GM12878 (cell line): Measurements from ENCODE around the gene PTPN14.

Experiments
- EZH2 ChIP-seq: IDR thresholded peaks from 2 replicates; pipeline ENCODE4 v1.6.1; 2012; ENCODE audit warnings: low read depth, mild to moderate bottlenecking, control low read depth, inconsistent platforms, low read length, borderline replicate concordance; ENCODE audit not compliant: control insufficient read depth
- JUNB ChIP-seq: IDR thresholded peaks from 2 replicates; pipeline ENCODE4 v1.6.1; 2016; ENCODE audit warnings: antibody characterized with exemption, mild to moderate bottlenecking
- JUND ChIP-seq: IDR thresholded peaks from 2 replicates; pipeline ENCODE4 v1.6.1; 2012; ENCODE audit warnings: low read depth, mild to moderate bottlenecking, low read length, improper control_type of control experiment, moderate library complexity
- NFYB ChIP-seq: IDR thresholded peaks from 2 replicates; pipeline ENCODE4 v1.6.1; 2011; ENCODE audit warnings: low read depth, mild to moderate bottlenecking, low read length, improper control_type of control experiment, moderate library complexity; ENCODE audit not compliant: insufficient read depth
- RAD21 ChIP-seq: IDR thresholded peaks from 2 replicates; pipeline ENCODE4 v1.6.1; 2011; ENCODE audit warnings: mild to moderate bottlenecking, low read depth, low read length, moderate library complexity; ENCODE audit not compliant: insufficient read depth
- SPI1 ChIP-seq: IDR thresholded peaks from 2 replicates; pipeline ENCODE4 v1.6.1; 2011; ENCODE audit warnings: low read depth, mild to moderate bottlenecking, low read length, moderate library complexity, borderline replicate concordance; ENCODE audit not compliant: insufficient read depth
- TF ChIP-seq, protein P1 (sequence below): fragments of 450-650 bp; IDR thresholded peaks from 2 replicates; pipeline ENCODE4 v1.6.1; 2017; ENCODE audit warnings: low read depth, mild to moderate bottlenecking, moderate library complexity
- TF ChIP-seq, protein P2 (sequence below): IDR thresholded peaks from 2 replicates; pipeline ENCODE4 v1.6.1; 2012; ENCODE audit warnings: low read length, inconsistent platforms
- TF ChIP-seq, protein P3 (sequence below), 3 experiments: IDR thresholded peaks in 2 of 3; conservative IDR thresholded peaks in 1 of 3; 2 replicates each; pipeline ENCODE4 v1.5.1; 2011; ENCODE audit warnings: low read depth in 3 of 3, low read length in 3 of 3, mild to moderate bottlenecking in 3 of 3, control low read depth in 2 of 3, moderate library complexity in 2 of 3, inconsistent platforms in 1 of 3, mixed read lengths in 1 of 3; ENCODE audit not compliant: control insufficient read depth in 2 of 3, insufficient read depth in 1 of 3; ENCODE audit errors: extremely low read depth in 1 of 3
- TF ChIP-seq, protein P4 (sequence below): IDR thresholded peaks from 2 replicates; pipeline ENCODE4 v1.6.1; 2012; ENCODE audit warnings: low read depth, low read length, improper control_type of control experiment

DNA sequence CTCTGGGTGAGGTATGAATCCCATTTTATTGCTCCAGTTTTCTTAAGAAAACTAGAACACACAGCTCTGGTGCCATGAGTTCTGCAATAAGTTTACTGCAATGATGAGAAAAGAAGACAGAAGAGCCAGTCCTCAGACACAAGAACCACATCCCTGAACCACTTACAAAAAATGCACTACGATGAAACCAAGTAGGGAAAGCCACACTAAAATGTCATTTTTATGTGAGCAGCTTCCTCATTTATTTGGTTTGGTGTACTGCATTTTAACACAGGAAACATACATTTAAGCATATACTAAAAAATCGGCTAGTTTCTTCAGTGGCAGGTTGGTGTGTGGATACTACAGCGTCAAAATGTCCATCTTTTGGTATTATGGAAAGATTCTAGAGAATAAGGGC is 95.9 kb downstream of the PTPN14 start:
- TF ChIP-seq NFYB, result no peak
- TF ChIP-seq, protein P1, sequence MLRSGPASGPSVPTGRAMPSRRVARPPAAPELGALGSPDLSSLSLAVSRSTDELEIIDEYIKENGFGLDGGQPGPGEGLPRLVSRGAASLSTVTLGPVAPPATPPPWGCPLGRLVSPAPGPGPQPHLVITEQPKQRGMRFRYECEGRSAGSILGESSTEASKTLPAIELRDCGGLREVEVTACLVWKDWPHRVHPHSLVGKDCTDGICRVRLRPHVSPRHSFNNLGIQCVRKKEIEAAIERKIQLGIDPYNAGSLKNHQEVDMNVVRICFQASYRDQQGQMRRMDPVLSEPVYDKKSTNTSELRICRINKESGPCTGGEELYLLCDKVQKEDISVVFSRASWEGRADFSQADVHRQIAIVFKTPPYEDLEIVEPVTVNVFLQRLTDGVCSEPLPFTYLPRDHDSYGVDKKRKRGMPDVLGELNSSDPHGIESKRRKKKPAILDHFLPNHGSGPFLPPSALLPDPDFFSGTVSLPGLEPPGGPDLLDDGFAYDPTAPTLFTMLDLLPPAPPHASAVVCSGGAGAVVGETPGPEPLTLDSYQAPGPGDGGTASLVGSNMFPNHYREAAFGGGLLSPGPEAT, result no peak
- TF ChIP-seq, protein P2, sequence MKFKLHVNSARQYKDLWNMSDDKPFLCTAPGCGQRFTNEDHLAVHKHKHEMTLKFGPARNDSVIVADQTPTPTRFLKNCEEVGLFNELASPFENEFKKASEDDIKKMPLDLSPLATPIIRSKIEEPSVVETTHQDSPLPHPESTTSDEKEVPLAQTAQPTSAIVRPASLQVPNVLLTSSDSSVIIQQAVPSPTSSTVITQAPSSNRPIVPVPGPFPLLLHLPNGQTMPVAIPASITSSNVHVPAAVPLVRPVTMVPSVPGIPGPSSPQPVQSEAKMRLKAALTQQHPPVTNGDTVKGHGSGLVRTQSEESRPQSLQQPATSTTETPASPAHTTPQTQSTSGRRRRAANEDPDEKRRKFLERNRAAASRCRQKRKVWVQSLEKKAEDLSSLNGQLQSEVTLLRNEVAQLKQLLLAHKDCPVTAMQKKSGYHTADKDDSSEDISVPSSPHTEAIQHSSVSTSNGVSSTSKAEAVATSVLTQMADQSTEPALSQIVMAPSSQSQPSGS, result no peak
- no peak for TF ChIP-seq EZH2
- TF ChIP-seq, protein P3, sequence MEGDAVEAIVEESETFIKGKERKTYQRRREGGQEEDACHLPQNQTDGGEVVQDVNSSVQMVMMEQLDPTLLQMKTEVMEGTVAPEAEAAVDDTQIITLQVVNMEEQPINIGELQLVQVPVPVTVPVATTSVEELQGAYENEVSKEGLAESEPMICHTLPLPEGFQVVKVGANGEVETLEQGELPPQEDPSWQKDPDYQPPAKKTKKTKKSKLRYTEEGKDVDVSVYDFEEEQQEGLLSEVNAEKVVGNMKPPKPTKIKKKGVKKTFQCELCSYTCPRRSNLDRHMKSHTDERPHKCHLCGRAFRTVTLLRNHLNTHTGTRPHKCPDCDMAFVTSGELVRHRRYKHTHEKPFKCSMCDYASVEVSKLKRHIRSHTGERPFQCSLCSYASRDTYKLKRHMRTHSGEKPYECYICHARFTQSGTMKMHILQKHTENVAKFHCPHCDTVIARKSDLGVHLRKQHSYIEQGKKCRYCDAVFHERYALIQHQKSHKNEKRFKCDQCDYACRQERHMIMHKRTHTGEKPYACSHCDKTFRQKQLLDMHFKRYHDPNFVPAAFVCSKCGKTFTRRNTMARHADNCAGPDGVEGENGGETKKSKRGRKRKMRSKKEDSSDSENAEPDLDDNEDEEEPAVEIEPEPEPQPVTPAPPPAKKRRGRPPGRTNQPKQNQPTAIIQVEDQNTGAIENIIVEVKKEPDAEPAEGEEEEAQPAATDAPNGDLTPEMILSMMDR (IDR thresholded peaks at IDR 0.05 in 2 of 3, conservative IDR thresholded peaks at IDR 0.05 in 1 of 3; ENCODE audit: control insufficient read depth in 2 of 3, extremely low read depth in 1 of 3, insufficient read depth in 1 of 3, low read depth in 3 of 3, low read length in 3 of 3), result no peak
- TF ChIP-seq, protein P4, sequence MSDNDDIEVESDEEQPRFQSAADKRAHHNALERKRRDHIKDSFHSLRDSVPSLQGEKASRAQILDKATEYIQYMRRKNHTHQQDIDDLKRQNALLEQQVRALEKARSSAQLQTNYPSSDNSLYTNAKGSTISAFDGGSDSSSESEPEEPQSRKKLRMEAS, result no peak
- no peak for TF ChIP-seq SPI1
- no peak for TF ChIP-seq JUNB
- no peak for TF ChIP-seq RAD21
- no peak for TF ChIP-seq JUND
